Renal cortical epithelial cell (primary cell): ENCODE data around the gene PHF21A. TPM values are rescaled to one million over a fixed set of nuclear protein-coding genes. Genes with fewer than 3 reads are reported as not detected.

Experiments used
- DNase-seq: peaks from one replicate; pipeline ENCODE4 v3.0.0-alpha.2; 2011; ENCODE audit warnings: low read depth
- total RNA-seq: library from RNA; depleted of rRNA; stranded (reverse); fragments of >200 nt; gene quantifications from 2 replicates; pipeline ENCODE4 v1.2.3, GENCODE V29; 2014

Gene PHF21A
- total RNA-seq, 1 donor from 2014 or later = 27.7 TPM

GRCh38 chr11:46075928-46076327, 45.3 kb downstream of the PHF21A start:
- DNase-seq = no peak

DNA sequence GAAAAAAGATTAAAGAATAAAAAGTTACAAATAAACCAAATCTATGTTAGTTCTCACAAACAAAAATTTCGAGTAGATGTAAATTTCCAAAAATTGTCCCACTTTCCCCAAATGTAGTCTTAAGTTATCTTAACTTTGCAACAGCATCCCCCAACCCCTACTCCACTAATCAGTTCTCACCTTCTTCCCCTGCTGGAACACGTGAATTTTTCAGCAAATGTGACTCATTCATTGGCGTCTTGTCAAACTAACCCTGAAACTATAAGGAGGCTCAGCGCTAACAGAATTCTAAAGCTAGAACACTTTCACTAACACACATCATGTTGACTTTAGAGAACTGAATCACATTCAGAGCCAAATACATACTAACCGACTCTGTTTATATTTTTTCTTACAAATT, 46.1 kb downstream of the PHF21A start:
- DNase-seq = peak; percentile 51

DNA sequence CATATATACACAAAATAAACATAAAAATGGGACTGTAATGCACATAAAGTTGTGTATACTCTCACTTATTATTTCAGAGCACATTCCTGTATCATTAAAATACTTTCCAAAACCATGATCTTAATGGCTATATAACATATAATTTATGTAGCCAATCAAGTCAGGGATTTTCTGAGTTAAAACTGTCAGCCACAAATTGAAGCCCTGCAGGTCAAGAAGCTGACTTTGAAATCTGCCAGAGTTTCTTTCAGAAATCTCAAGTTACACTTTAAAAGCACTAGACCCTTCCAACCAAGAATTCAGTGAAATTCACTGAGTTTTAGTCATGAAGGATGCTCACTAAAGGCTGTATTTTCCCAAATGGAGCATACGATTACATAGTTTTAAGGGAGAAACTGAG, 47.6 kb downstream of the PHF21A start:
- DNase-seq = no peak

DNA sequence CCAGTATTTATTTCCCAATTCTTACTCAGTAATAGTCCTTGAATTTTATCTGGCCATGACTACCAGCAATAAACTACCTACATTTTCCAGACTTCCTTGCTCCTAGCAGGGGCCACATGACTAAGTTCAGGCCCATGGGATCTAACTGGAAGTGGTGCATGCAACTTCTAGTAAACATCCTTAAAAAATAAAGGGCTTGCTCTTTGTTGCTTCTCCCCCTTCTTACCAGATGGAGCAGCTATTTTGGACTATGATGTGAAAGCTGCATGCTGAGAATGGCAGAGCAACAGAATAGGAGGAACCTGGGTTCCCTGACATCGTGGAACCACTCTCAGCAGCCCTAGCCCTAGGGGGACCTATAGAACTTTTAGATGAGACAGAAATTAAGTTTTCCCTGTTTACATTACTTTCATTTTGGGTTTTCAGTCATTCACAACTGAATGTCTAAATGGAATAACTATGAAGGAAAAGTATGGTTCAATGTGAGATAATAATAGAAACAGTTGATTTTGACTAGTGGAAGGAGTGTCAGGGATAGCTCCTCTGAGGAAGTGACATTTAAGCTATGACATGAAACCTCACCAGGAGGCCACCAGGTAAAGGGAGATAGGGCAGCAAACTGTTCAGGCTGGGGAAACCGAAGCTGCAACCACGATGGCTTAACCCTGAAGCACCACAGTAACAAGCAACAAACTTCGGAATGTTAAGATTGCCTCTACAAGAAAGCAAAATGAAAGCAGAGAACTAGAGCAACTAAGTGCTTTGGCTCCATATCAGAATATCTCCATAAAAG, 48.9 kb downstream of the PHF21A start:
- DNase-seq = peak; percentile 10

DNA sequence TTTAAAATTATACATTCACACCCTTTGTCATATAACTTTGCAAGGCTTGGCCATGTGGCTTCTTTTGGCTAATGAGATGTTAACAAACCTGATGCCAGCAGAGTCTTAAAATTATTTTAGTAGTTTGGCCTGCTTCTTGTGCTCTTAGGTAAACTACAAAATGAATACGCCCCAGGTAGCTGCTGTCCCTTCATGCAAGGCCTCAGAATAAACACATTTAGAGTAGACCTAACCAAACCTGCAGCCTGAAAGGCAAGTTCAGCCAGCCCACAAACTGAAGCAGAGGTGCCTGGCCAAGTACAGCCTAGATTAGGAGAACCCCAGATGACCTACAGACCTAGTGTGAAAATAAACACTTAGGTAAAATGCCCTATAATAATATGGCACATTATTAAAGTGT, 50.2 kb downstream of the PHF21A start:
- no peak for DNase-seq

DNA sequence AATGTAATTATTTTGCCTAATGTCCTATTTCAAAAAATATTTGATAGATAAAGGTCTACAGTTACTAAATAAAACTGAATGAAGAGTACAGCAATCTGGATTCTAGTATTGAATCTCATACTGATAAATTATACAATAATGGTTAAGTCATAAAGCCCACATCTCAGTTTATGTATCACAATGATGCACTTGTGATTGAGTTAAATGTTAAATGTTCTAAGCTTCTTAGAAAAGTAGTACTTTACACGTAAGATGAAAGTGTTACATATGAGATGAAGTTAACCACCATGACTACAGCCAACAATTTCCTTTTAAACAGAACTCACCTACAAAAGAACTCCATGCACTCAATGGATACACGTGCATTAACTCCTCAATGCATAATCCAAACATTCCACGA, 51.7 kb downstream of the PHF21A start:
- DNase-seq = no peak

- DNase-seq = peak; percentile 84
Observed at GRCh38 chr11:46066335-46066734, 54.9 kb downstream of the PHF21A start.

- no peak for DNase-seq
Observed at GRCh38 chr11:46065681-46066080, 55.6 kb downstream of the PHF21A start.

DNA sequence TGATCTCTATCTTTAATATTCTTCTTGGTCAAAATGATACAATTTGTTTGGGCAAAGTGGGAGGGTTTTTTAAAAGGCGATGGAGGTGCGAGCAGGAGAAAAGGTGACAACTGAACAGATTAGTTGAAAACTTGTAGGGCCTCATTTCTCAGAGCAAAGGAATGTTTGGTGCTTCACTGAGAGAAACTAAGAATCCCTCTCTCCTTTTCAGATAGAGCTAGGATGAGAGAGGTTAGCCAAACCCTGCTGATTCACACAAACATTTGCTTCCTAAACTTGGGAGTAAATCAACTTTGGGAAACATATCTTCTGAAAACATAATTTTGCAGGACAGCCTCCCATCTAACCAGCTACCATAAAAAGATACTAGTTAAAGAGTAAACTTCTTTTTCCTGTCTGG, 57.0 kb downstream of the PHF21A start:
- DNase-seq = no peak

DNA sequence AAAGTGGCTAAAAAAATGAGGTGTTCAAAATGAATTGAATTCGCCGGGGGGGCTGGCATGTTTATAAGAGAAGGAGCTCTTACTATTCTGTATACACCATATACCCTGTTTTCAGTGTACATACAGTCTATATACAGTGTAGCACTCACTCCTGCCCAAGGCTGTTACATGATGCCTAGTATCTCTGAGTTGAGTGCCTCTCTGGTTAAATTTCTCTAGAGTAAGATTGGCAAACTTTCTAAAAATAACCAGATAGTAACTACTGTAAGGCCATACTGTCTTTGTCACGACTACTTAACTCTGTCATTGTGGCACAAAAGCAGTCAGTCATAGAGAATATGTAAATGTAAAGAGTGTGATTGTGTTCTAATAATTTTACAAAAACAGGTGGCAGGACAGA, 58.1 kb downstream of the PHF21A start:
- DNase-seq = no peak

DNA sequence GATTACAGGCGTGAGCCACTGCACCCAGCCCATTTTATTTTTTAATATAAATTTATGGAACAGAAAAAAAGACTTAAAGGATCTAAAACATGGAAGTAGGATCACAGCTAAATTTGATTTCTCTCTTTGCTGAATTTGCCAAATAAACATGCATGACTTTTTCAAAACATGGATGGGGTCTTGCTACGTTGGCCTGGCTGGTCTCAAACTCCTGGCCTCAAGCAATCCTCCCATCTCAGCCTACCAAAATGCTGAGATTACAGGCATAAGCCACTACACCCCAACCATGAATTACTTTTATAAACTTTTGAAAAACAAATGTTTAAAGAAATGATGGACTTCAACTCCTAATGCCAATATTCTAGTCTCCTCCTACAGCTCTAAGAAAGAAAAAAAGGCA, 61.2 kb downstream of the PHF21A start:
- DNase-seq = no peak

DNA sequence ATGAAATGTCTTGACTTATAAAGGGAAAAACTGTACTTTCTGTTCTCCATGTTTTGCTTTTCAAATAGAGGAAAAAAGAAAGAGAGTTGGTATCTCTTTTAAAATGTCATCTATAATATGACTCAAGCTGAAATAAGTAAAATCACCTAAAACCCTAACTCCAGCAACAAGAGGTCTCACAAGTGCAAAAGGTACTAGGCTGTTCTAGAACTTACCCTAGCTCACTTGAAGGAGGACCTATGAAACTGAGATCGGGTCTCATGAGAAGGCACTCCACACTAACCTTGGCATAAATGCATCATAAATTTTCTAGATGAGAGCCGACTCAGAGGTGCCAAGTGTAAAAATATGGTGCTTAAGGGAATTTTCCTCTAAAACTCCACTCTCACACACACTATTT, 63.8 kb downstream of the PHF21A start:
- DNase-seq = no peak

DNA sequence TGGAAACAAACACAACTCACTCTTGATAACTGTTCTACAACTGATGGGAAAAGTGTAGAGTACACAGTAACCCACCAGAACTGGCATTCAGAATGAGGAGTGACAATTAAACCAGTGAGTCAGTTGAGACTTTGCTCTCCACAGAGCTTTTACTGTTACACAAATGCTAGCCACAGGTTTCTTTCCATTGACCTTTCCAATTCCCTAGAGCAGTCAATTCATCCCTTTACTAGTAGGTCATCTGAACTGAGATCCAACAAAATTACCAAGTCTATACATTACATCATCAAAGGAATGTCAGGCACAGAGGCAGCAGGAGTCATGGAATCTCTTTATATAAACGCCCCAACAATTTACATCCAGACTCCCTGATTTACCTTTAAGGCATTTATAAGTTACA, 65.9 kb downstream of the PHF21A start:
- peak; percentile 76 for DNase-seq

DNA sequence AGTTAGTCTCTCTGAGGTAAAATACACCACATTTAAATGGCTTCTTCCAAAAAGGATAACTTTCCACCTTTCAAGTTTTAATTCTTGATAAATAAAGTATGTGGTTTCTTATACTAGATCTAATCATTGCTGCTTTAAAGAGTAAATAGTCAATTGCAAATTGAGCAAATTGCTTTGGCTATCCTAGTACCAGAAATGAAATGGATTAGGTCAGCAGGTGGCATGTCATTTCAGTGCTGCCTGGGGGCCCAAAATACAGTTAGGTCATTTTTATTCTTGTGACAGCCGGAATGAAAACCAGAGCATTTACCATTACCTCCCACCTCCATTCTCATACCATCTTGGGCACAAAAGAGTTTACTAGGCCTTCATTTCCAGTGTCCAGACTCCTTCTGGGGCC, 70.2 kb downstream of the PHF21A start:
- no peak for DNase-seq

DNA sequence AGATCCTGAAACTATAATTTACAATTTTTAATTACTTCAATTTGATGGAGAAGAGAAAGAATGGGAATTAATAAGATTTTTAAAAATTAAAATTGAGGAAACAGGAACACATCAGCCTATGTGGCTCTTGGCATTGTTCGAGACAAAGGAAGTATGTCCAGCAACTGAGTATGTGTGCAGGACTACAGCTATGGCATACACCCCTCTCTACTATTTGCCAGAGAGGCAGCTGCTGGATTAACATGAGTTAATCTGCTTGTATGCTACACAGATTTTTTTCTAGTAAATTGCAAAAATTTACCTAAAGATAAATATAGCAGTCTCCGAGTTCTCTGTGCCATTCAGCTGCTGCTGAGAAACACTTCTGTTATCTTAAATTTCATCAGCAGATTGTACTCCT, 70.6 kb downstream of the PHF21A start:
- DNase-seq = no peak

DNA sequence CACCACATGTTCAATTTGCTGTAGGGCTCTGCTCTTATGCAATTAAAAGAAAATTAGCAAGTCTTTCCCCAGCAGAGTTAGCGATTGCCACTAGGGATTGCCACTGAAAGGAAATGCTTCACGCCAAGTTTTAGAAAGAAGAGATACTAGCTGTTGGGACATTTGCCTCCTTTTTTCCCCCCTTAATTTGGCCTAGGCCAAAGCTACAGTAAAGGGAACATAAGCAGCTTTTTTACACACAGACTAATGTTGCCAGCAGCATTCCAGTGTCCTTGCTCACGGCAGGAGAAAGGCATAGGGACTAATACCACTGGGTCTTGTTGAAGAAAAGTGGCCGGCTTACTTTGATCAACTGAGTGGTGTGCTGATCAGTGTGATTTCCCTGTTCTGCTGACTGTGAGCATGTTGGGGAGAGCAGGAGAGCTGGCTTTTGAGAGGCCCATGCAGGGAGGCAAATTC, 71.2 kb downstream of the PHF21A start:
- peak; percentile 86 for DNase-seq

- no peak for DNase-seq
Observed at GRCh38 chr11:46049325-46049897, 71.8 kb downstream of the PHF21A start.

GRCh38 chr11:46048198-46048597, 73.1 kb downstream of the PHF21A start:
- no peak for DNase-seq

- DNase-seq = peak; percentile 29
Observed at GRCh38 chr11:46047520-46047919, 73.7 kb downstream of the PHF21A start.

DNA sequence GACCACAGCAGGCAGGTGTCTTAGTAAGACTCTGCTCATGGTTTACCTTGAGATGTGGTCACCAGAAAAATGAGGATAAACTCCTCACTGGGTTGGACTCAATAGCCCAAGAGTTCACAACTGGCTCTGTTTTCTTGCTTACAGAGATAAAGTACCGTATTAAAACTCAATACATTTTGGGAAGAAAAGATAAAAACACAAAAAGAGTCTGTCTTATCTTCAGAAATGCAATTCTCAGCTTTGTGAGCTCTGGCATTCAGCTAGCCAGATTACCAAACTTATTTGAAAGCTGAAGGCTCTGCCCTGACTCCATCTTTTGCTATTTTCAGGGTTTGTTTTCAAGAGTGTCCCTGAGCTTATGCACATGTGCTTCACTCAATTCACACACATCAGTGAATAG, 75.4 kb downstream of the PHF21A start:
- DNase-seq = no peak

DNA sequence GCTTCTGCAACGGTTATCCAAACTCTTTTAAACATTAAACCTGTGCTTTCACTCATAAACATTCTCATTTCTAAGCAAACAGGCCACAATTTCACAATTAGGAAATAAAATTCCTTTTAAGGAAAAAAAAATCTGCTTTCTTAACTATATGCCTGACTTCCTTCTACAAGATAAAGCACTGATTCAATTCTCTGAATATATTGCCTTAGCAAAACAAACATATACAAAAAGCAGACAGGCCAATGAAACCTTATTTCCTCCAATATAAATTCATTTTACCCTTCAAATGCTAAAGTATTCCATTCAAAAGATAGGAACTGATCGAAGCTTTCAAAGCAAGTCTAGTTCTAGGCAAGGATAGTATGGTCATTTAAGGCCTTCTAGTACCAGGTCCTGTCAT, 76.7 kb downstream of the PHF21A start:
- DNase-seq = peak; percentile 43

GRCh38 chr11:46039990-46040389, 81.3 kb downstream of the PHF21A start:
- DNase-seq = peak; percentile 67

- no peak for DNase-seq
Observed at GRCh38 chr11:46038529-46038928, 82.7 kb downstream of the PHF21A start.

DNA sequence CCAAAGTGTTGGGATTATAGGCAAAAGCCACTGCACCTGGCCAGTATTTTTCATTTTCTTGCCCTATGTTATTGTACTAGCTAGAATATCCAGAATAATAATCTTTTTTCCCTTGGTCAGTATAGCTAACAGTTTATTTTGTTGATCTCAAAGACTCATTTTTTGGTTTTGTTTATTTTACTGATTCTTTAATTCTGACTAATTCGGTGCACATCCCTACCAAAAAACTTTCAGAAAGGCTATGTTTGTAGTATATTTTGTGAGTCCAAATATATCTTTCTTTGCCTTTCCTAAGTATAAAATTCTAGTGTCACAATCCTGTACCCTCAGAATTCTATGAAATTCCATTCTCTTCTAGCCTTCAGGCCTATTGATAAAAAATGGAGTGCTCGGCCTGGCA, 84.3 kb downstream of the PHF21A start:
- DNase-seq = no peak
